ENCODE results near the gene TVP23B. TPM values are rescaled to one million over a fixed set of nuclear protein-coding genes. Genes with fewer than 3 reads are reported as not detected.
"Not testable (repeated sequence)": the region's sequence is repeated elsewhere in the genome, so short reads cannot be mapped to it uniquely, and the experiment has no call there.

Gene TVP23B
- total RNA-seq = 22.7 and 27.8 TPM in 2 replicates
- long read RNA-seq, transcript TVP23B-201 (7 exons, 2,064 nt) = major isoform, 117 of 147 reads
- long read RNA-seq, transcript TVP23B-204 (6 exons, 718 nt) = minor isoform, 5 of 147 reads
- long read RNA-seq, partial matches to known transcripts = 19 of 147 reads
- long read RNA-seq, other reads (novel, unspliced or antisense) = 5 of 147 reads

- not testable (repeated sequence) for H3K36me3 Mint-ChIP-seq (ENCODE audit: low read depth); H3K9me3 Mint-ChIP-seq; H3K27me3 Mint-ChIP-seq (ENCODE audit: low read depth)
- peaks cover 22% of the 10 kb centered on the region for H3K4me1 Mint-ChIP-seq
- peak within 1 kb of the TSS; percentile 95 for H3K4me3 Mint-ChIP-seq
- H3K27ac Mint-ChIP-seq (ENCODE audit: unreplicated experiment) = peak within 1 kb of the TSS; percentile 94
- peak; percentile 84 for DNase-seq (ENCODE audit: low read depth, low spot score)
These were observed at the start of gene TVP23B for GRCh38 chr17:18780991-18781718. Gene TVP23B (plus strand): TSS chr17:18781183. CDS start chr17:18781294, 111 bp downstream.

DNA sequence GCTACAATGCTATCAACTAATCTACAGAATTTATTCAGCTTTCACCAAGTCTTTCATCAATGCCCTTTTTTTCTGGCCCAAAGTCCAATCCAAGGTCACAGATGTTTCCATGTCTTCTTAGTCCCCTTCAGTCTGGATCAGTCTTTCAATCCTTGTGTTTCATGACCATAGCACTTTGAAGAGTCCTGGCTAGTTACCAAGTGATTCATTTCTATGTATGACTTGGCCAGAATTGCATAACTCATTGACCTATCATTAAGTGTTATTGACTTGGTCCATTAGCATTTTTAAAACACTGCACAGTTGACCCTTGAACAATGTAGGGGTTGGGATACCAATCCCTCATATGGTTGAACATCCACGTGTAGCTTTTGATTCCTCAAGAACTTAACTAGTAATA, 48.5 kb upstream of the TVP23B start:
- H3K4me3 Mint-ChIP-seq; H3K36me3 Mint-ChIP-seq (ENCODE audit: low read depth); DNase-seq (ENCODE audit: low read depth, low spot score); H3K9me3 Mint-ChIP-seq; H3K27ac Mint-ChIP-seq (ENCODE audit: unreplicated experiment); H3K27me3 Mint-ChIP-seq (ENCODE audit: low read depth); H3K4me1 Mint-ChIP-seq: not testable (repeated sequence)

GRCh38 chr17:18733350-18733749, 47.6 kb upstream of the TVP23B start:
- not testable (repeated sequence) for DNase-seq (ENCODE audit: low read depth, low spot score); H3K36me3 Mint-ChIP-seq (ENCODE audit: low read depth); H3K4me3 Mint-ChIP-seq; H3K27me3 Mint-ChIP-seq (ENCODE audit: low read depth); H3K9me3 Mint-ChIP-seq; H3K4me1 Mint-ChIP-seq
- peak overlapping the region; percentile 12 for H3K27ac Mint-ChIP-seq (ENCODE audit: unreplicated experiment)

DNA sequence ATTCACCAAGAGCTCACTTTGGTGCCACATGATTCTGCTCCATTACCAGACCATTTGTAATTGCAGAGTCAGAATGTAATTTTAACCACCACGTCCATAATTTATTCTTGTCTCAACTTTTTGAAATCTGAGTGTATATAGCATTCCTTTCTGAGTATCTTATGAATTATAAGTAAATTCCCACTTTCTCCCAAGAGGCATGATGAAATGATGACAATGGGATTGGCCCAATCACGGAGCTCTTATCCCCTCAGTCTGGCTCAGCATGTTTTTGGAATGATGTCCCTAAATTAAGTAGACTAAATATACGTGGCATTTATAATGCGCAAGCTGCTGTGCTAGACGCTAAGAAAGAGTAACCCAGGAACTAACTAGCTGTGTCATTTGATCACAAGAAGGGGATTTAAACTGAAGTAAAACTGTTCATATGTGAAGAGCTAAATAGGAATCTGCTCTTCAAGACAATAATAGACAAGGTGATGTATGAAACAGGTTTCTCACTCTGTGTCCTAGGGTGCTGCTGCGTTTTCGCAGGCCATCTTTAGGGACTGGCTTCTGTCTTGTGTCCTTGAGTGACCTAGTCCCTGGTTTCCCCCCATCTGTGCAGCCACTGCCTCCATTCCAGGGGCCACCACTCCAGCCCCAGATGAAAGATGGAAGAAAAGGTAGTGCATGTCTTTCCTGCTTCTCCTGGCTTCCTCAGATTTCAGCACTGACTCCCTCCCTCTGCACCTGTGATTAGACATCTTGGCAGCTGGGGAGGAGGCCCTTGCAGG, 41.2 kb upstream of the TVP23B start:
- not testable (repeated sequence) for H3K4me3 Mint-ChIP-seq; H3K36me3 Mint-ChIP-seq (ENCODE audit: low read depth); DNase-seq (ENCODE audit: low read depth, low spot score); H3K9me3 Mint-ChIP-seq; H3K27me3 Mint-ChIP-seq (ENCODE audit: low read depth); H3K4me1 Mint-ChIP-seq; H3K27ac Mint-ChIP-seq (ENCODE audit: unreplicated experiment)

GRCh38 chr17:18741228-18741627, 39.8 kb upstream of the TVP23B start:
- not testable (repeated sequence) for H3K4me3 Mint-ChIP-seq; H3K9me3 Mint-ChIP-seq; H3K27ac Mint-ChIP-seq (ENCODE audit: unreplicated experiment)

GRCh38 chr17:18743699-18744421, 37.1 kb upstream of the TVP23B start, which contains the start of gene FBXW10:
Gene FBXW10 (plus strand): TSS chr17:18744054. CDS start chr17:18744245, 191 bp downstream.
- not testable (repeated sequence) for H3K27me3 Mint-ChIP-seq (ENCODE audit: low read depth); DNase-seq (ENCODE audit: low read depth, low spot score); H3K4me3 Mint-ChIP-seq; H3K36me3 Mint-ChIP-seq (ENCODE audit: low read depth); H3K9me3 Mint-ChIP-seq; H3K4me1 Mint-ChIP-seq
- peak within 1 kb of the TSS; percentile 19 for H3K27ac Mint-ChIP-seq (ENCODE audit: unreplicated experiment)

More at GRCh38 chr17:18741228-18741627, 39.8 kb upstream of the TVP23B start:
- not testable (repeated sequence) for H3K4me1 Mint-ChIP-seq; H3K27me3 Mint-ChIP-seq (ENCODE audit: low read depth); DNase-seq (ENCODE audit: low read depth, low spot score); H3K36me3 Mint-ChIP-seq (ENCODE audit: low read depth)

DNA sequence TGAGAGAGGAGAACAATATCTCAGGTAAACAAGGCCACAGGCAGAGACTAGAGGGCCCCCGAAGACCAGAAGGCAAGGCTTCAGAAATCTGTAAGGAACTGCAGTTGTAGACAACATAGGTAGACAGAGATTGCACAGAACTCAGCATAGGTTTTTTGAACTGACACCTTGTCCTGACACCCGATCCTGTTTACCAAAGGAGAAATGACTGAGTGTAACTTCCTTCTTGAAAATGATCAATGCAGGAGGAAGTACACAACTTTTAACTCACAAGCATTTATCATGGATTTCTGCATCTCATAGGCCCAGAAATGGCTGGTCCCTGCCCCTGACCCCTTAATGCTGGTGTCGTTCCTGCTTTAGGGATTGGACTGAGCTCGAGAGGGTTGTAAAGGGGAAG, 36.3 kb upstream of the TVP23B start:
- H3K27me3 Mint-ChIP-seq (ENCODE audit: low read depth); H3K4me3 Mint-ChIP-seq; H3K4me1 Mint-ChIP-seq; H3K27ac Mint-ChIP-seq (ENCODE audit: unreplicated experiment); H3K9me3 Mint-ChIP-seq; H3K36me3 Mint-ChIP-seq (ENCODE audit: low read depth); DNase-seq (ENCODE audit: low read depth, low spot score): not testable (repeated sequence)

DNA sequence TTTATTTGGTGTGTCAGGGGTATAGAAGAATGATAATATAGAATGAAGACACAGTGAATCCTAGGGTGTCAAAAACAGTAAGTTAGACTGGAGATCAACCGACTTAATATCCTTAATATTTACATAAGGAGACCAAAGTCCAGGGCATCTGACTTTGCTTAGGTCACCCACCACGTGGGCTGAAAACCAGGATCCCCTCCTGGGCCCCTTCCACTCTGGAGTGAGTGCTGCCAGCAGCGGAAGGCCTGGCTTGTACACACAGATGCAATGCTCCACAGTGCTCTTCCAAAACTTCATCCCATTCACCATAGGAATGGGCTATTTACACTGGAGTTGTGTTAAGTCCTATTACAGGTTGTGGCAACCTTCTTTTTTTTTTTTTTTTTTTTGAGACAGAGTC, 34.4 kb upstream of the TVP23B start:
- not testable (repeated sequence) for H3K27me3 Mint-ChIP-seq (ENCODE audit: low read depth); H3K4me3 Mint-ChIP-seq; H3K36me3 Mint-ChIP-seq (ENCODE audit: low read depth); H3K27ac Mint-ChIP-seq (ENCODE audit: unreplicated experiment); H3K4me1 Mint-ChIP-seq; DNase-seq (ENCODE audit: low read depth, low spot score); H3K9me3 Mint-ChIP-seq

GRCh38 chr17:18747501-18747900, 33.5 kb upstream of the TVP23B start:
- not testable (repeated sequence) for H3K36me3 Mint-ChIP-seq (ENCODE audit: low read depth); DNase-seq (ENCODE audit: low read depth, low spot score); H3K9me3 Mint-ChIP-seq; H3K4me1 Mint-ChIP-seq; H3K27ac Mint-ChIP-seq (ENCODE audit: unreplicated experiment); H3K27me3 Mint-ChIP-seq (ENCODE audit: low read depth); H3K4me3 Mint-ChIP-seq

- not testable (repeated sequence) for H3K4me1 Mint-ChIP-seq; H3K27me3 Mint-ChIP-seq (ENCODE audit: low read depth); H3K4me3 Mint-ChIP-seq; H3K36me3 Mint-ChIP-seq (ENCODE audit: low read depth); H3K27ac Mint-ChIP-seq (ENCODE audit: unreplicated experiment); H3K9me3 Mint-ChIP-seq; DNase-seq (ENCODE audit: low read depth, low spot score)
These were observed 30.7 kb upstream of the TVP23B start for GRCh38 chr17:18750242-18750641.

DNA sequence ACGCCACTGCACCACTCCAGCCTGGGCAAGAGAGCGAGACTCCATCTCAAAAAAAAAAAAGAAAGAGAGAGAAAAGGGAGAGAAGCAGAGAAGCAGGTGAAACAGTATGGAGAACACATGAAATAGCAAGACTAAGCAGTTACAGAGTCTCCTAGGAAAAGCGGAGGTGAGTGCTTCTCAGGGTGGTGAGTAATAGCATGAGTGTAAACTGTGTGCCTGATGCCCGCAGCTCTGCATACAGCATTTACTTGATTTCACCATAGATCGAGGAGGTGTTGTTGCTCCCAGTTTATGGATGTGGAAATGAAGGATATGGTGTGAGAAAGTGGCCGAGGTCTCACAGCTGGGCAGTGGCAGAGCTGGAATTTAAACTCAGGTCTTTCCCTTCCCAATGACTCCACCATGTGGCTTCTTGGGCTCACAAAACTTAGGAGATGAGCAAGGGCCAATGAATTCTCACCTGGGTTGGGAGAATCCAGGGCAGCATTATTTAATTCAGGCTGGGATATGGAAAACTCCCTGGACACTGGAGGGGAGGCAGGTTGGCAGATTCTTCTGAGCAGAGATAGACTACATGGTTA, 27.1 kb upstream of the TVP23B start:
- not testable (repeated sequence) for H3K9me3 Mint-ChIP-seq; H3K36me3 Mint-ChIP-seq (ENCODE audit: low read depth); H3K27me3 Mint-ChIP-seq (ENCODE audit: low read depth); H3K27ac Mint-ChIP-seq (ENCODE audit: unreplicated experiment); H3K4me3 Mint-ChIP-seq; H3K4me1 Mint-ChIP-seq; DNase-seq (ENCODE audit: low read depth, low spot score)

GRCh38 chr17:18755969-18756368, 25.0 kb upstream of the TVP23B start:
- H3K36me3 Mint-ChIP-seq (ENCODE audit: low read depth); H3K4me1 Mint-ChIP-seq; H3K27me3 Mint-ChIP-seq (ENCODE audit: low read depth); DNase-seq (ENCODE audit: low read depth, low spot score); H3K4me3 Mint-ChIP-seq; H3K9me3 Mint-ChIP-seq; H3K27ac Mint-ChIP-seq (ENCODE audit: unreplicated experiment): not testable (repeated sequence)
